NCI-H345 (cell line): ENCODE results near the gene PLCB1.
"Not testable (repeated sequence)": the region's sequence is repeated elsewhere in the genome, so short reads cannot be mapped to it uniquely, and the experiment has no call there.

Experiments used
- DNase-seq: peaks from one replicate; lab custom pipeline; 2025; lab: John Stamatoyannopoulos, UW

Gene PLCB1

GRCh38 chr20:8369311-8369710 is 237.2 kb downstream of the PLCB1 start:
- DNase-seq: no peak

DNA sequence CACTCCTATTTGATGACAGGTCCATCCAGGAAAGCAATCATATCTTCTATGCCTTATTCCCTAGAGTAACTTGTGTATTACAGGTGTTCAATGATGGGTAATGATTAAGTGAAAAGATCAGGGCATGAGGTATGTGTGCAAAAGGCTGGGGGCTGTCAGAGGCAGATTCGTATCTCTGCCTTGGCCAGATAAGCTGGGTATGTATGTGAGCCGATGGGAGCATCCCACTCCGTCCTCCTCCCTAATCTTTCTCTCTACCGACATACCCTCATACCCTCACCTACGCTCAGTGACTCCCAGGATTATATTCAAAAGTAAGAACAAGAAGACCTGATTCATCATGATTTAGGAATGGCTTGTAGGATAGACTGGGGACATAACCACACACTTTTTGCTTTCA is 238.7 kb downstream of the PLCB1 start:
- DNase-seq: no peak

- no peak for DNase-seq
These were observed 240.8 kb downstream of the PLCB1 start for GRCh38 chr20:8372824-8373380.

GRCh38 chr20:8373579-8373978 is 241.5 kb downstream of the PLCB1 start:
- DNase-seq: no peak

- no peak for DNase-seq
These were observed 243.8 kb downstream of the PLCB1 start for GRCh38 chr20:8375898-8376297.

GRCh38 chr20:8376940-8377339 is 244.9 kb downstream of the PLCB1 start:
- DNase-seq: no peak

DNA sequence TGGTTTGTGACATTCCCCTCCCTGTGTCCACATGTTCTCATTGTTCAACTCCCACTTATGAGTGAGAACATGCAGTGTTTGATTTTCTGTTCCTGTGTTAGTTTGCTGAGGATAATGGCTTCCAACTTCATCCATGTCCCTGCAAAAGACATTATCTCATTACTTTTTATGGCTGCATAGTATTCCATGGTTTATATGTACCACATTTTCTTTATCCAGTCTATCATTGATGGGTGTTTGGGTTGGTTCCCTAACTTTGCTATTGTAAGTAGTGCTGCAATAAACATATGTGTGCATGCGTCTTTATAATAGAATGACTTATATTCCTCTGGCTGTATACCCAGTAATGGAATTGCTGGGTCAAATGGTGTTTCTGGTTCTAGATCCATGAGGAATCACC is 247.1 kb downstream of the PLCB1 start:
- DNase-seq: not testable (repeated sequence)

GRCh38 chr20:8385247-8385646 is 253.2 kb downstream of the PLCB1 start:
- peak; percentile 28 for DNase-seq

- DNase-seq: no peak
These were observed 254.9 kb downstream of the PLCB1 start for GRCh38 chr20:8386991-8387390.

GRCh38 chr20:8388141-8388540 is 256.1 kb downstream of the PLCB1 start:
- no peak for DNase-seq

DNA sequence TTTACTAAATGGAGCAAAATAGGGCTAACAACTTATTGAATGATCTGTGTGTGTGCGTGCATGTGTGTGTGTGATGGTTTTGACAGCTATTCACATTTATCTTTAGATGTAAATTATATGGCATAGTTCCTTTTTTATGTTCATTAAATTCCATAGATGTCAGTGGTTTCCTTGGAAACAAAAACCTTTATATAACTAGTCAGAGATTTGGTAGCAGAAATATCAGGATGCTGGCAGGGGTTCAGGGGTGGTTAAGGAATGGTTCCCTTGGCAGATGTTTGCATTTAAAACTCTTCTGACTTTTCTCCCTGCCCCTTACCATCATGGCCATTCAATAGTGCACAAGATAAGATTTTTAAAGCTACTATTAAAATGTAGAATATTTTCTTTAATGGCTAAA is 256.6 kb downstream of the PLCB1 start:
- no peak for DNase-seq

DNA sequence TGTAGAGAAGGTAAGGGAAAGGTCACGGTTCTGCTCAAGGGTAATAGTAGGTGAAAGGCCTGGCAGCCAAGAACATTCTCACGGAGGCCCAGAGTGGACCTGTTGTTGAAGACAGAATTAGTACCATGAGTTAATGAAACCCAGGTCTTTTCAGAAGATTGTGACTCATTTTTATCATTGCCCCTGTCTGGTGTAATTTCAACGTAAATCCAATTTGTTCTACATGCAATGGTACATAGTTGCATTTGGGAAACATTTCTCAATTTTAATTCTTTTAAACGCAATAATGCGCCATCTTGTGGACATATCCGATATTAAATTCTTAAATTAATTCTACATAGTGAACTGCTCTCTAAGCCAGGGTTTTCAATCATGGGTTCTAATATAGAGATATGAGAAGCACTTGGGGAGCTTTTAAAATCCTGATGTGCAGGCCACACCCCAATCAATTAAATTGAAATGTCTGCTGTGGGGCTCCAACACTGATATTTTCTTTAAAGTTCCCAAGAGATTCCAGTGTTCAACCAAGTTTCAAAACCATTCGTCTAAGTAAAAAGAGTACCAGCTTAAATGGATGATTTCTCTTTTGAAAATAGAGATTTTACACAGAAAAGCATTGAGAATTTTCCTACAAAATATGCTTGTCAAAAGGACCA is 257.4 kb downstream of the PLCB1 start:
- peak; percentile 61 for DNase-seq

DNA sequence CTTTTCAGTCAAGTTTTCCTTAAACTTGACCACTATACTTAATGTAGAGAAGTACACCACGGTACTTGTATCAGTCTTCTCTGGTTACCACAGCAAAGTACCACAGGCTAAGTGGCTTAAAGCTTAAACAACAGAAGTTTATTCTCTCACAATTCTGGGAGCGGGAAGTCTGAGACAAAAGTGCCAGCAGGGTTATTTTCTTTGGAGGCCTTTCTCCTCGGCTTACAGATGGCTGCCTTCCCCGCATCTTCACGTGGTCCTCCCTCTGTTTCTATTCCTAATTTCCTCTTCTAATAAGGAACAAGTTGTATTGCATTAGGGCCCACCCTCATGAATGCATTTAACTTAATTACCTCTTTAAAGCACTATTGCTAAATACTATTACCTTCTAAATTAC is 258.0 kb downstream of the PLCB1 start:
- DNase-seq: no peak

DNA sequence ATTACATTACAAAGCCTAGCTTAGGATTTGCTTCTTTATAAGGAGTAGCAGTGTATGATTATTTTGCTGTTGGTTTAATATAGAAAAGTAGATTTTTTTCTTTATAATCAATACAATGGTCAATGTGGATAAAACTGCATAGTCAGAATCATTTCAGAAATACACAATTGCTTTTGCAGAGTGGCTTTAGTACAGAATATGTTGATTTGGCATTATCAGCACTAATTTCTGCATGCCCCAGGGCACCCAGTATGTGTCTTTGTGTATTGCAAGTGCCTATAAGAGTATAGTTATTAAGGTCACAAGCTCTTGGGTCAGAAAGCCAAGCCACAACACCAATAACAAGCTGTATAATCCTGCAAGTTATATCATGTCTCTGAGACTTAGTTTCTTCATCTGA is 258.4 kb downstream of the PLCB1 start:
- no peak for DNase-seq

DNA sequence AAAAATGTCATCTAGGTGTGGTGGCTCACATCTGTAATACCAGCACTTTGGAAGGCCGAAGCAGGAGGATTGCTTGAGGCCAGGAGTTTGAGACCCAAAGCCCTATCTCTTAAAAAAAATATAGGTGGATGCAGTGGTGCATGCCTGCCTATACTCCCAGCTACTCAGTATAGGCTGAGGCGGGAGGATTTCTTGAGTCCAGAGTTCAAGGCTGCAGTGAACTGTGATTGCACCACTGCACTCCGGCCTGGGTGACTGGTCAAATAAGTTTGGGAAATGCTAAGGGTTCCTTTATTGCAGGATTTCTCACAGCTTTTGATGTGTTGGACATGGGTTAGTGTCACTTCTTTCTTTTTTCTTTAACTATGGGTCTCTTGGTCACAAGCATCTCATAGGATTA is 261.3 kb downstream of the PLCB1 start:
- DNase-seq: no peak

GRCh38 chr20:8394308-8394945 is 262.4 kb downstream of the PLCB1 start:
- no peak for DNase-seq

DNA sequence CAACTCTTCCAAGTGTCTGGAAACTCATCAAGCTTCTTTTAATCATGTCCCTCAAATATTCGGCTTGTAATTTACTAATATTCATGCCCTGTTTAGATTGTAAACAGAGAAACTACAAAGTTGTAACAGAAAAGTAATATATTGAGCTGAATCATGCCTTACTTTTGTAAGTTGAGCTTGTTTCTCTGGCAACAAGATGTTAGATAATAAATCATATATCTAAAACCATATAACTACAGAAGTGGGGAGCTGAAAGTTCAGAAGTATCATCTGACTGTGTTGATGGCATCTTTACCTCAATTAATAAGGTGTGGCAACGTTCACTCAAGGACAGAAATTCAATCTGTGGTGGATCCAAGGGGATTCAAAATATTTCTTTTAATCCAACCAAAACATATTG is 263.9 kb downstream of the PLCB1 start:
- DNase-seq: no peak

GRCh38 chr20:8398263-8399051 is 266.4 kb downstream of the PLCB1 start:
- DNase-seq: no peak

- no peak for DNase-seq
These were observed 267.9 kb downstream of the PLCB1 start for GRCh38 chr20:8399947-8400346.

GRCh38 chr20:8400486-8400885 is 268.4 kb downstream of the PLCB1 start:
- no peak for DNase-seq

DNA sequence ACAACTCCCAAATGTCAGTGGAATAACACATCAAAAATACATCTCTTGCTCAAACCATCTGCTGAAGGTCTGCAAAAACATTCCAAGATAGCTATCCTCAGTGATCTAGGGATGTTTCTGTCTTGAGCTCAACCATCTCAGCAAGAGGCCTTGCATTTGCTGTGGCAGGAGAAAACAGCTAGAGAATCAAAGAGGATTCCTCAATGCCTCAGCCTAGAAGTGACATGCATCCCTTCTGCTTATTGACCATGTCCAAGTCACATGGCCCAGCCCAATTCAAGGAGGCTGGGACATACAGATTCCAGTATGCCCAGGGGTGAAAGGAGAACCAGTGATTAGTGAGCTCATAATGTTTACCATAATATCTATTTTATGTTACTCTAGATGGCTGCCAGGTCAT is 269.5 kb downstream of the PLCB1 start:
- no peak for DNase-seq

GRCh38 chr20:8402798-8403197 is 270.7 kb downstream of the PLCB1 start:
- no peak for DNase-seq
